8988T (cell line): ENCODE data around the gene ADORA1.

Experiments
- DNase-seq: peaks from one replicate; pipeline ENCODE4 v3.0.0; 2011

The ADORA1 gene

DNA sequence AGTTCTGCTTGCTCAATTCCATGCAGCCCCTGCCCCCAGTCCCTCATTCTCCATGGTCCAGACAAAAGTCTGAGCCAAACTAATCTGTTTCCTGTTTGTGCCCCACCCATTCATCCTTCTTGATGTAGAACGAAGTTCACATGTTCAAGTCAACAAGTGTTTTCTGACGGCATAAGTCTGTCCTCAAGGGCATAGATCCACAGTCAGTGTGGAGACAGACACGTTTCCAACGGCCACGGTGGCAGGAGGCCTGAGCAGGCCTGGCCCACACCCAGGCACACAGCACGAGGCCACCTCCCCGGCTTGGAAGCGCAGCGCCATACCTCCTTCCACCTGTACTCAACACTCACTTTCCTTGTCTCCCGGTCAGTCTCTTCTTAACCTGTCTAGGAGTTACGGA lies 16.1 kb downstream of the ADORA1 start:
- no peak for DNase-seq

DNA sequence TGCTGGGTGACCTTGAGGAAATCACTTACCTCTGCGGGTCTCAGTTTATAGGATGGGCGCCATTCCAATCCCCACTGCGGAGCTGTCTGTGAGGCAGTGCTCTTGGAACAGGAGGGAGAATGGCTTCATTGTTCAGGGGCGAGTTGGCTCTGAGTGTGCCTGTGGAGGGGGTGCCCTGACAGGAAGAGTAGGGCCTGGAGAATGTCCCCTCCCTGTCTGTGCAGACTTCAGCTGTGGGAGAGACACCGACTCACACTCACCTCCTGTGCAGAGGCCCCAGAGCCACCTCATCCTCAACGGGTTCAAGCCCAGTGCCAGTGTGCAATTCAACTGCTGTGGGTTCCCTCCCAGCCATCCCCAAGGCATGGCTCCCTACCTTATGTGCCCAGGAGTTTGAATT lies 17.1 kb downstream of the ADORA1 start:
- peak; percentile 36 for DNase-seq

DNA sequence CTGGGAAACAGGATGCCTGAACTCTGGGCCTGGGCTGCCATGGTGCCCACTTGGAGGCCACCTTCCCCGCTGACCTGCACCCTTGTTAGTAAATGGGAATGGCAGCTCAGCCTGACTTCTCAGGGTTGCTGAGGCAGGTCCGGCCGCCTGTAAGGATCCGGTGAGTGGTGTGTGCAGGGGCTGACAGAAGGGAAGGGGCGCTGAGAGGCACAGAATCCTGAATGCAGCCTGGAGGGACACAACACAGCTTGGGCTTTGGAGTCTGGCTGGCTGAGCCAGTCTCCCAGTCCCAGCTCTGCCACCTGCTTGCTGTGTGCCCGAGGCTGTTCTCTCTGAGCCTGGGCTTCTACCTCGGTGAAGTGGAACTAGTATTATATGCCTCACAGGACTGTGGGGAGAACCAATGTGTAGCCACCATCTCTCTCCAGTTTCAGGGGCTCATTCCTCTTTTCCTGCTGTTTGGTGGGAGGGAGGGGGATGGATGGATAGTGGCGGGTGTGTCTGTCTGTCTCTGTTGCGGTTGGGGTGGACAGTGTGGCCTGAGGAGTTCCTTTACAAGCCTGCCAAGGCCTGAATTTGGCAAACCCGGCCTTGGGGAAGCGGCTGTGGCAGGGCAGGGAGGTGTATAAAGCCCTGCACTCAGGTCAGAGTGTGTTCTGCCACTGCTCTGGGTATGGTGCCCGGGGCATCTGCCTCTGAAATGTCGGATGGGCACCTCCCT lies 18.0 kb downstream of the ADORA1 start:
- DNase-seq = no peak

DNA sequence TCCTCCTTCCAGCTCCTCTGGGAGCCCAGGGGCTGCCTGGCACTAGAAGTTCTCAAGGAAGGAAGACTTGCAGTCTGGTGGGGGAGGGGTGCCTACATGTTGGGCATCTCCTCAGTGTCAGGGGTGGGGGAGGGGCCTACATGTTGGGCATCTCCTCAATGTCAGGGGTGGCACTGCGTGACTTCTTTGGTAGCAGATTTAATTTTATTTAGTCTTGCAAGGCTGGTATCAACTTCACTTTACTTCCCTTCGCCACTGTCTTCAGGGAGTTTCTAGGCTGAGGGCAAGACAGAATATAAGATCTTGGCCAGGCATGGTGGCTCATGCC lies 18.5 kb downstream of the ADORA1 start:
- no peak for DNase-seq

DNA sequence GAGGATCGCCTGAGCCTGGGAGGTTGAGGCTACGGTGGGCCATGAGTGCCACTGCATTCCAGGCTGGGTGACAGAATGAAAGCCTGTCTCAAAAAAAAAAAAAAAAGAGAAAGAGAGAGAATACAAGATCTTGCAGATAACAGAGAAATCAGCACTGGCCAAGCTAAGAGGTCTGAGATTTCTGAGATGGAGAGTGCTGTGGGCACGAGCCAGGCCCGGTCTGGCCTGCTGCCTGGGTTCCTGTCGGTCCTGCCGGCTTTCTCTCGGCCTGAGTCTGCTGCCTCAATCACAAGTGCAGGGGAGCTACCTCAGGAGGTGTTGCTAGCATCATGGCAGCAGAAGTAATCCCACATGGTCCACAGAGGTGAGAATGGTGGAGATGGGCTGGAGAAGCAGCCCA lies 19.0 kb downstream of the ADORA1 start:
- DNase-seq = no peak

DNA sequence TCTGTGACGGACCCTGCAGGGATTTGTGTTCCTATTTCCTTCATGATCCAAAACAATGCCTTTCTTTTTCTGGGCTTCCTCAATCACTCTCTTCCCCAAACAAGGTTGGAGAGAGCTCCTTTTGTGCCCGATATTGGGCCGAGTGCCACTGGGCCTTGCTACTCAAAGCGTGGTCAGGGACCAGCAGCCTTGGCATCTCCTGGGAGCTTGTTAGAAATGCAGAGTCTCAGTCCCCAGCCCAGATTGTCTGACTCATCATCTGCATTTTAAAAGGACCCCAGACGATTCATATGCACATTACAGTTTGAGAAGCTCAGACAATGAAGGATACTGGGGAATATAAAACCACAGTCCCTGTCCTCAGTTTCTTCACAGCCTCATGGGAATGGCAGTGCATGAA lies 19.9 kb downstream of the ADORA1 start:
- DNase-seq = no peak

DNA sequence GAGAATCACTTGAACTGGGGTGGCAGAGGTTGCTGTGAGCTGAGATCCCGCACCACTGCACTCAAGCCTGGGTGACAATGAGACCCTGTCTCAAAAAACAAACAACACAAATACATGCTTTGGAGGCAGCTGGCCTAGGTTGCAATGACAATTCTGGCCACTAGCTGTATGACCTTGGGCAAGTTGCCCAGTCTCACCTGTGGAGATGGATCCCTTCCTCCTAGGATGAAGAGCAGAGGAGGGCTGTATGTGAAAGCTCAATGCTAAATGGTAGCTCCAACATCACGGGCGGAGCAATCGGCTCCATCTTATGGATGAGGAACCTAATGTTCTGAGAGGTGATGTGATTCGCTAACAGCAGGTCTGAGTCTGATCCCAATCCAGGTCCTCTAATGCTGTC lies 20.6 kb downstream of the ADORA1 start:
- peak; percentile 39 for DNase-seq

DNA sequence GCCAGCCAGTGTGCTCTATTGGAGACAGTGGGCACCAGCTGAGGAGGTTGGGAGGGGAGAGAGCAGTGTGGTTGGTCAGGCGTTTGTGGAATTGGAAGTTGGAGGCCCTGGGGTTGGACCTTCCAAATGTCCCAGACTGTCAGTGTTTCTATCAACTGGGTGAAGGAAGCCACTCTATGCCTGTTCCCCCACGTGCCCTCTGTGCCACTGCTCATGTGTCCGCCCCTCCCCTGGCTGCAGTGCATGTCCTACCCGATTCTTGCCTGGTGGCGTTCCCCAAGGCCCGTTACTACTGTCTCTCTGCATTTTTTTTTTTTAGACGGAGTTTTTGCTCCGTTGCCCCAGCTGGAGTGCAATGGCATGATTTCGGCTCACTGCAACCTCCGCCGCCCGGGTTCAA lies 21.1 kb downstream of the ADORA1 start:
- DNase-seq = no peak

DNA sequence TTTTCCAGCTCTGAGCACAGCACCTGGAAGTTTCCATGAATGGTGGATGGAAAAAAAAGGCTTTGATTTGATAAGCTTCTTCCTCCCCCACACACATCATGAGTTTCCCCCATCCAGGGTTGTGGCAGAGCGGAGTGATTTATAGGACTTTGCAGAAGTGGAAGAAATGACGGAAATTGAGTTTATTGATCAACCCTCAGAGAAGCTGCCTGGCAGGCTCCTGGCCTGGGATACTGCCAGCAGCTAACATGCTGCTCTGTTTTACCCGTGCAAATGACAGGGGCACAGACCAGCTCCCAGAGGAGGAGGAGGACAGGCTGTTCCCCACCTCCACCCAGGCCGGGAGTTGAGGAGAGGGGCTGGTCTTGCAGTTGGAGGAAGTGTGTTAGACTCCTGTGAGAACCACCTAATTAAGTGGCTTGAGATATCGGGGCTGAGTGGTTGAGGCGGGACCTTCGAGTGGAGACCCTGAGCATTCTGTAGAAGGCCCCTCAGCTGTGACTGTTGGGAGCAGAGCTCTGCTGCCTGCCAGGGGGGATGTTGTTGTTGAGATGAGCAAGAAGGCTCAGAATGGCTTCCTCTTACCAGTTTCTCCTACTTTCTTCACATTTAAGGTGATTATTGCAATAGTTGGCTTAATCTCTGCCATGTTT lies 21.8 kb downstream of the ADORA1 start:
- no peak for DNase-seq

DNA sequence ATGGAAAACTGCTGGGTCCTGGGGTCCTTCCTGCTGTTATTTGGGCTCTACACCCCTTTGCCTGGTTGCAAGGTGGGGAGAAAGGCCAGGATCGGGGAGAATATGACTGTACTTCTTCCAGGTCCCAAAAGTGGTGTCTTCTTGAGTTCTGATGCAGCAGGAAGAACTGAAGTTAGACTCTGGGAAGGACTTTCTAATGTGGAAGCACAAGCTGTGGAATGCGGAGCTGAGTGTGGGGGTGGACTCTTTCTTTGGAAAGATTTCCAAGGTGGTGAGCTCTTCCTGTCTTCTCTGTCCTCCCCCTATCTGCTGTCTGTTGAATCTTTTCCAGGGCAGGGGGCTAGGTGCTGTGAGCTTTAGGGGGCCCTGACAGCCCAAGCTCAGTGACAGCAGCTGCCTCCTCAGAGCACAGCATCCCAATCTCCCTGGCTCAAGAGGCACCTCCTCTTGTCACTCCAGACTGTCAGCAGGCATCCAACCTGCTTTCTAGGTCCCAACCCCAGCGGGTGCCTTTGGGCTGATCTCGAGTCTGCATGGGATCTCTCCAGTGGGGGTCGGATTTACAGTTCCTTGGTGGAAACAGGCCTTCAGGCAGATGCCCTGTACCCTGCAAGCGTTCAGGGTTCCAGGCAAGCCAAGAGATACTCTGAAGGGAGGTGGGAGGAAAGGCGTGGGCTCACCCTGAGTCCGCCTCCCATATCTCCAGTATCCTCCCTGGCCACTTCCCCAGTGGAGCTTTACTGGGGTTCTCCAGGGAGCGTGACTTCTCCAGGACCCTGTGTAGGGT lies 23.2 kb downstream of the ADORA1 start:
- no peak for DNase-seq

DNA sequence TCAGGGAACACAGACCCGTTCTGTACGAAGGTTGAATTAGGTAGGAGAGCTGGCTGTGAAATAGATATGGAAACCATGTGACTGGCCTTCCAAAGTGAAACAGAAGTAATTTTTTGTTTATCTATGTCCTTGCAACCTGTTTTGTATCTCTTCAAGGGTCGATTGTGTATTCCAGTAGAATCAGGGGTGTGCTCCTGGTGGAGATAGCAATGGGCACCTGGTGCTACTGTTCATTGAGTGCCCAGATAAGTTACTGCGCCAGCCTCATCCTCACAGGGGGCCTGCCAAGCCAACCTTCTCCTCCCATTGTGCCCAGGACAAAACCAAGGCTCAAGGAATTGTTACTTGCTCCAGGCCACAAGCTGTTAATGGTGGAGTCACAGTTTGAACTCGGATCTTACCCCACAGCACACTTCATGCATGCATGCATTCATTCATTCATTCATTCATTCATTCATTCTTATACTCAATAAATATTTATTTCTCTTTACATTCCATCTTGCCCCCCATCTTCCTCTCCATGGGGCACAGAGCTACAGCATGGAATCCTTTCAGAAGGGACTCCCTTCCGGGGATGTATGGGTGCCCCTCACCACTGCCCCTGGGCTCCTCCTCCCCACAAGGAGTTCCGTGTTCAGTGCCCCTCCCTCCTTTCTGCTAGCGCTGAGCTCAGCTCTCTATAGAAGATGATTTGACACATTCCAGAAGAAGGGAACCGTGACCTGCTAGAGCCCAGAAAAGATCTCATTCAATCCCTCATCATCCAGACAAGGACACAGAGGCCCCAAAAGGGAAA lies 24.0 kb downstream of the ADORA1 start:
- DNase-seq = no peak

DNA sequence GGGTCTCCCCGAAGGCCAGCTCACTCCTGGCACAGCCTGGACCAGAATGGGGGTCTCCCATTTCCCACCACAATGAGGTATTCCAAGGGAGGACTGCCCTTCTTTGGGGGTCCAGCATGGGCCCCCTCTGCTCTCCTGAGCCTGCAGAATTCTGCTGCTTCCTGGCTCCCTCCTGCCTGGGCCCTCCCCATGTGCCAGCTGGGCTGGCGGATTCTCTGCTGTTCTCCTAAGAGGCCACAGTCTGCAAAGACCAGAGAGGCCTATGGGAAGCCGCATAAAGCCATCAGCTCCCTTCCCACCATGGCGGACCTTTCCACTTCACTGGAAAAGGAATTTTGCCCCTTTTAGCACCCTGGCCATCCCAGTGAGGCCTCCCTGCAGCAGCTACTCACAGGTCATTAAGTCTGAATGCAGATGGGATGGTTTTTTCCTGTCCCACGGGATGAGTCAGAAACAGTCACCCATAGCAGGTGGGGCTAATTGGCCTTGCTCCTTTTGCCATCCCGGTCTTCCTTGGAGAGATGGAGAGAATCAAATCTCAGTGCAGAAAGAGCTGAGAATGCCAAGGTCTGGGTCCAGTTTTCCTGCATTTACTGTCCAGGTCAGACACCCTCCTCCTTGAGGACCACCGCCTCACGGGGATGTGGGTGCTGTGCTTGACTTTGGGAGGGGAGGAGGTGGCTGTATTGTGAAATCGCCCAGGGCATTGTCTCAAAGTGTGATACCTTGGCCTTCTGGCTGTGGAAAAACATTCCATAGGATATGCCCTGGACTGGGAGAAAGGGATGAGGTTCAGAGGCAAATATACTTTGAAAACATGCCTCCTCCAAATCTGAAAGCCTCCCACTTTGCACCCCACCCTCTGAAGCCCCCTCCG lies 24.9 kb downstream of the ADORA1 start:
- no peak for DNase-seq

DNA sequence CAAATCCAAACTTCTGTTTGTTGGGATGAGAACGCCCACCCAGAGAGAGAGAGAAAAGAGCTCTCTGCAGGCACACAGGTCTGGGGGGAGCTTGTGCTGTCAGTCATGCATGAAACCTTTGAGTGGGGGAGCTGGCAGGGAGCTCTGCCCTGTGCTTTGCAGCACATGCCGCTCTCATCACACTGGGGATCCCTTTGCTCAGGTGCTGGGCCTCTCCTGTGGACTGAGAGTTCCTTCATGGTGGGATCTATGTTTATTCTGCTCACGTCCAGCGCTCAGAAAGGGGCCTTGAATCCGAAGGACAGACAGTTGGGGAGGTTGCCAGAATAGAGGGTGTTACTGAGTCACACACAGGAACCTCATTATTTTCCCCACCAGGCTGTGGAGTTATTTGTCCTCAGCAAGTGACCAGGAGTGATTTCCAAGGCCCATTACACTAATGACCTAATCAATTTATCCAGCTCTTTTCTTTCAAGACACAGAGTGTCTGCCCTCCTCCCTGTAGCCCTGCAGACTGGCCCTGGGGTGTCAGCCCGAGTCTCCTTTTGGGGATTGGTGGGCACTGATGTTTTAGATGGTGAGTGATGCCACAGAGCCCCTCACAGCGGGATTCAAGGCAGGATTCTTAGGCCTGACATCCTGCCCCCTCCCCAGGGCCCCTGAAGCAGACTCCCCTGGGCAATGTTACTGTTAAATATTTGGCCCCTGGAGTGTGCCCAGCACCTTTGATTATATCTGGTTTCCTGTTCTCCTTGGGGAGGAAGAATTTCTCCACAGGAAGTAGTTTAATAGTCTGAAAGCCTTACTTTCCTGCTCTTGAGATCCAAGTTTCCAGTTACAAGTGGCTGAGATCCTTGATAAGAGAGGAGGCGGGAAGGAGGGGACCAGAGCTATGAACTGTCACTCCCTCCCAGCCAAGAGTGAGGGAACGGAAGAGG lies 25.8 kb downstream of the ADORA1 start:
- no peak for DNase-seq

DNA sequence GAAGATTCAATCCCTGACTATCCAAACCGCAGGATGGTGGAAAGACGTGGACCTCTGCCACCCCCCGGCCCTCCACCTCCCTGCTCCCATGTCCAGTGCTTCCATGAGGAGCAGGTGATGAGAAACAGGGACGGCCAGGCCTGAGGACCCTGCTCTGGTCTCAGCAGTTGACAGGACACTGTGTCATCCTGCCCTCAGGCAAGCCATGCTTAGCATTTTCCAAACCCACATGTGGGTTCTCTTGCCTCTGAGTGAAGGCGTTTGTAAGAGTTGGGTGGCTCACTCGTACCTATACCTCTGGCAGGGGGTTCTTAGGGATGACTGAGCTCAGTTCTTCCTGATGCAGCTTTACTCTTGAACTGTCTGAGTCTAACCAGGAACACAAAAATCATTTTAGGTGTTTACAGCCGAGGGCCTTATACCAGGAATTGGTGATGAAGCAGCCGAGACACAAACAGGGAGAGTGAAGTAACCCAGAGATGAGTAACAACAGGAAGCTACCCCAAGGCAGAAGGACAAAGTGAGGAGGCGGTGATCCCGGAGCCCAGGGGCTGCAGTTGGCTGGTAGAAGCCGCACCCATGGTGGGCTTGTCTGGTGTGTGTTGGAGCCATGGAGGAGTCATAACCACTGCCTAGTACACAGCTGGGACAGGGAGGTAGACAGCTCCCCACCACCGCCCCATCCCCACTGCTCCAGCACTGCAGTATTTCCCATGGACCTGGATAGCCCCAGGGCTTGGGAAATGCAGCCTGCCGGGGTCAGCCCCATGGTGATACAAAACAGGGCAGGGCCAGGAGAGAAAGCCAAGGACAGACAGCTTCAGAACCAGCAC lies 26.7 kb downstream of the ADORA1 start:
- no peak for DNase-seq

DNA sequence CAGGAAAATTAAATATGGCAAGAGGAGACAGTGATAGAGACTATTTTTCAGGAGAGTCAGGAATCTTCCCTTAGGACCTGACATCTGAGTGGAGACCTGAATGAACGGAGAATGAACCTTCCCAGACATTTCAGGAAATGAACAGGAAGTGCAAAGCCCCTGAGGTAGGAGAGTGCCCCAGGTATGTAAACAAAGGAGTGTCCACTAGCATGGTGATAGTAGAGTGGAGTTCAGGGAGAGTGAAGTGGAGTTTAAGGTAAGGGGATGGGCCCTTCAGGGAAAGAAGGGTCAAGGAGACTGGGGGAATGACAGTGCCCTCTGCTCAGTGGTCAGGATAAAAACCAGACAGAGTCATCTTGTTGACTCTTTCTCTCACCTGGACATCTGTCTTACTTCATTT lies 28.8 kb downstream of the ADORA1 start:
- no peak for DNase-seq

DNA sequence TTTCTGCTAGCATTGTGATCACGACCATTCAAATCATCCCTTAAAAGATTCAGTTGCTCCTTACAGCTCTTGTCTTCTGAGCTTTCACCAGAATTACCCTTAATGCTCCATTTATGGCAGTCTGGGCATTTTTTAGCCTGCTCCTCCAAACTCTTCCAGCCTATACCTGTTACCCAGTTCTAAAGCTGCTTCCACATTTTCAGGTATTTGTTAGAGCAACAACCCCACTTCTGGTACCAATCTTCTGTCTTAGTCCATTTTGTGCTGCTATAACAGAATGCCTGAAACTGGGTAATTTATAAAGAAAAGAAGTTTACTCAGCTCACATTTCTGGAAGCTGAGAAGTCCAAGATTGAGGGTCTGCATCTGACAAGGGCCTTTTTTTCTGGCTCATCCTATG lies 30.9 kb downstream of the ADORA1 start:
- no peak for DNase-seq

DNA sequence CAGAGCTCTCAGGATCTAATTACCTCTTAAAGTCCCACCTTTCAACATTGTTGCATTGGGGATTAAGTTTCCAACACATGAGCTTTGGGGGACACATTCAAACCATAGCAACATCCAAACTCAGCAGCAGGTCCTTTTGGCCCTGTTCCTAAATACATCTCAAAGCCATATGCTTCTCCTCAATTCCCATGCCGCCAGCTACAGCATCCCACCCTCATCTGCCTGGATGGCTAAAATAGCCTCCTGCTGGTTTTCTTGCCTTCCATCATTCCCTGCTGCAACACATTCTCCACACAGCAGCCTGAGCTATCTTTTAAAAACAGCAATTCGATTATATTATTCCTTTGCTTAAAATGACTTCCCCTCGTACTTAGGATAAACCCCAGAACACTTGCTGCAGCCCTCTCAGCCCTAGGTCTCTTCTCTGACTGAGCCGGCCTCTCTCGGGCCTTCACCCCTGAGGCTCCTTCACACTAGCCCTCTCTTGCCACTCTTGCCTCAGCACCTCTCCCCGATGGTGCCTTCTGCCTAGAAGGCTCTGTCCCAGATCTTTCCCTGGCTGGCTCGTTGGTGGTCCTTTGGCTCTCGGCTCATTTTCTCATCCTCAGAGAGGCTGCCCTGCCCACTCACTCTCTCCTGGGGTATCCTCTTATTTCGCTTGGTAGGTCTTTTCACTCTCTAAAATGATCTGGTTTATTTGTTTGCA lies 31.6 kb downstream of the ADORA1 start:
- DNase-seq = no peak

DNA sequence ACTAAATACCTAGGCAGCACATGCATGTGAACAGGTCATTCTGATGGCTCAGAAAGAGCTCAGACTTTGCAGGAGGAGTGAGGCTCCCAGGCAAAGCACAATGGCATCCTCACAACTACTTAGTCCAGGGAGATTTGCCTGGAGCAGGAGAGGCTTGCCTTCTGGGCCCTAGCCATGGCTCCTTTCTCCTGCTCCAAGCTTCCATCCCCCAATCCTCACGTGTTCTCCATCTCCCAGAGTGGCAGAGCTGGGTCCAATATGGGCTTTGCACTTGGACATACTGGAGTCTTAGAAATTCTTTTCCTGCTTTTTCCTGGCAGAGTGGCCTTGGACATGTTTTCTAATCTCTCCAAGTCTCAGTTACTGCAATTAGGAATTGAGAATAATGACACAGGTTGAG lies 32.3 kb downstream of the ADORA1 start:
- DNase-seq = no peak

DNA sequence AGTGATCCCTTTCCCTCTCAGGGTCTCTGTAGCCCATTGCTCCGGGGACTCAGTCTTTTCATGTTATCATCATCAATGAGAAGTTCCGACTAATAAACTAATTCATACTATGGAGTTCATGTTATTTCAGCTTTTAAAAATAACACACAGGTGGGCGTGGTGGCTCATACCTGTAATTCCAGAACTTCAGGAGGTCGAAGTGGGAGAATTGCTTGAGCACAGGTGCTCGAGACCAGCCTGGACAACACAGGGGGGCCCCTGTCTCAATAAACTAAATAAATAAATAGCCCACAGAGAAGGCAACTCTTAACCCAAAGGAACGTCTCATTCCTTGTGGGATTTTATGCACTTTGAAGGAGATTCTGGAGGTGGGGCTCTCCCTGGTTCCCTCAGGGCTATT lies 33.6 kb downstream of the ADORA1 start:
- DNase-seq = no peak

DNA sequence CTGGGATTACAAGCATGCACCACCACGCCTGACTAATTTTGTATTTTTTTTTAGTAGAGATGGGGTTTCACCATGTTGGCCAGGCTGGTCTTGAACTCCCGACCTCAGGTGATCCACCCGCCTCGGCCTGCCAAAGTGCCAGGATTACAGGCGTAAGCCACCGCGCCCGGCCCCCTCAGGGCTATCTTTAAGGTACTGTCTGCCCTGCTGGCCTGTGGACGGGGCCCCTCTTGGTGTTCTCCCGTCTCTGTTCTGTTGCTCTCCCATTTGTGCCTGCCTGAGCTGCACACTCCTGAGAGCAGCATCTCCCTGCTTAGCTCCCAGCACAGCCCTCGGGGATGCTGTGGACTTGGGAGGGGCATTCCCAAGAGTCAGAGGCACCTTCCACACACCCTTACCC lies 34.2 kb downstream of the ADORA1 start:
- no peak for DNase-seq
